Bladder microvascular endothelial cell (primary cell): ENCODE data around the gene TEAD1. TPM values are rescaled to one million over a fixed set of nuclear protein-coding genes. Genes with fewer than 3 reads are reported as not detected.

Experiments used
- total RNA-seq: library from RNA; depleted of rRNA; stranded (reverse); fragments of >200 nt; gene quantifications from 2 replicates; pipeline ENCODE4 v1.2.3, GENCODE V29; 2014

The TEAD1 gene
- total RNA-seq = 10.8 and 42.6 TPM in 2 replicates

GRCh38 chr11:12673924-12674570, at the start of gene TEAD1:
Gene TEAD1 (plus strand): TSS chr11:12674421.

